SK-N-SH (cell line): ENCODE data around the gene ZNF138.

Experiments
- EP300 ChIP-seq, 2 experiments: IDR thresholded peaks; 2 replicates each; pipeline versions ENCODE4 v1.4.0 to v1.6.1; 2012; ENCODE audit warnings: borderline replicate concordance in 1 of 2, low read depth in 1 of 2, low read length in 1 of 2
- MXI1 ChIP-seq: IDR thresholded peaks from 2 replicates; pipeline ENCODE4 v1.6.1; 2012; ENCODE audit warnings: mild to moderate bottlenecking, low read depth, low read length, improper control_type of control experiment

DNA sequence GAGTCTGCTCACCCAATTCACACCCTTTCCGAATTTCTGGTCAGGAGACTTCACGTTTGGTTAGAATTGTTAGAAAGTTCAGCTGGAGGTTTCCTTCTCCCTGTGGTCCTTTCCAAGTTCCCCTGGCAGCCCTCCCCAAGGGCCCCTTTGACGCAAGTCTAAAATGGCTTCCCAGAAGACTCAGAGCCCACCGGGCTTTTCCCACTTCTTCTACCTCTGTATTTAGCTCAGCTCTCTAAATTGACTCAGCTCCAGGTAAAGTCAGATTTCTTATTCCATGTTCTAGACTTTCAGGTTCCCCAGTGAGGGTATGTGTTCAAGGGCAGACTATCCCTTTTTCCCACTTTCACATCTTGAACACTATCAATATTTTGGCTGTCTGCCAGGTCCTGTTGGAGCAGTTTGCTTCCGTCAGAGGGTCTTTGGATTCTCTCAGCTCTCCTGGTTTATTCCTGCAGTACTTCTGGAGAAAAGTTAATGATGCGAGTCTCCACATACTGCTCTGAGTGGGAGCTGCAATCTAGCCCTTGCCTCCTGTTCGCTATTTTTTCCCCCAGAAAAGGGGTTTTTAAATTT, 55.8 kb downstream of the ZNF138 start:
- TF ChIP-seq EP300 (IDR thresholded peaks at IDR 0.05; ENCODE audit: borderline replicate concordance in 1 of 2, low read depth in 1 of 2, low read length in 1 of 2) (no peak), MXI1 (no peak)
